B cell (primary cell): ENCODE data around the gene CKS2. TPM values are rescaled to one million over a fixed set of nuclear protein-coding genes. Genes with fewer than 3 reads are reported as not detected.

Source experiments
- ATAC-seq: fragments of 200-7000 bp; cut with Tn5 transposase; one replicate; pipeline ENCODE4 v1.10.0; 2021; ENCODE audit warnings: low read depth, mild to moderate bottlenecking, moderate number of reproducible peaks, moderate library complexity
- CTCF ChIA-PET: fragments of 350-600 bp; sonication (Branson Sonifier 250); formaldehyde crosslinking; loops from one replicate; lab custom pipeline; 2021; ENCODE audit warnings: antibody characterized with exemption, inconsistent platforms; lab: Charles Lee
- POLR2A ChIA-PET: fragments of 350-600 bp; sonication (Branson Sonifier 250); formaldehyde crosslinking; loops from one replicate; lab custom pipeline; 2021; ENCODE audit warnings: antibody characterized with exemption; lab: Charles Lee
- DNase-seq: peaks from one replicate; pipeline ENCODE4 v3.0.0; 2013
- H2AFZ ChIP-seq: 2 replicates; pipeline ENCODE4 v1.6.1; 2012; ENCODE audit warnings: mild to moderate bottlenecking, low read depth, low read length; ENCODE audit not compliant: insufficient read depth, poor library complexity, severe bottlenecking
- H3K27ac ChIP-seq, 2 donors: 1 replicate in 1 of 2; 2 replicates in 1 of 2; pipeline ENCODE4 v1.5.1; 2012 to 2013; ENCODE audit warnings: low read length in 2 of 2, mild to moderate bottlenecking in 2 of 2, moderate library complexity in 1 of 2
- H3K27me3 ChIP-seq, 4 experiments: fragments of 200-600 bp in 1 of 4; sonication (generic) in 1 of 4; replicated peaks in 1 of 4; 1 replicate in 2 of 4; 2 replicates in 2 of 4; pipeline versions ENCODE4 v1.6.1 to v1.7.0; 2013 to 2016; ENCODE audit warnings: low read length in 3 of 4, mild to moderate bottlenecking in 2 of 4, mixed read lengths in 1 of 4, moderate library complexity in 1 of 4; ENCODE audit not compliant: insufficient read depth in 4 of 4, control insufficient read depth in 3 of 4; ENCODE audit errors: control extremely low read depth in 1 of 4
- H3K36me3 ChIP-seq, 2 experiments: replicated peaks in 1 of 2; 1 replicate in 1 of 2; 2 replicates in 1 of 2; pipeline versions ENCODE4 v1.6.1 to v1.7.1; 2013; ENCODE audit warnings: low read length in 1 of 2; ENCODE audit not compliant: insufficient read depth in 2 of 2, control insufficient read depth in 1 of 2; ENCODE audit errors: control extremely low read depth in 1 of 2, extremely low read depth in 1 of 2
- H3K4me1 ChIP-seq, 2 donors: fragments of 200-600 bp in 1 of 2; sonication (generic) in 1 of 2; 1 replicate in 1 of 2; 2 replicates in 1 of 2; pipeline versions ENCODE4 v1.5.1 to v1.6.1; 2013 to 2017; ENCODE audit warnings: low read length in 2 of 2; ENCODE audit not compliant: control insufficient read depth in 2 of 2, insufficient read depth in 2 of 2
- H3K4me2 ChIP-seq: replicated peaks from 2 replicates; pipeline ENCODE3; 2012; ENCODE audit warnings: mild to moderate bottlenecking, low read depth, low read length; ENCODE audit not compliant: poor library complexity, severe bottlenecking
- H3K4me3 ChIP-seq, 5 experiments: fragments of 200-600 bp in 1 of 5; sonication (generic) in 1 of 5; 1 replicate in 3 of 5; 2 replicates in 2 of 5; pipeline versions ENCODE4 v1.5.1 to v1.7.0; 2011 to 2016; ENCODE audit warnings: low read length in 4 of 5, mild to moderate bottlenecking in 4 of 5, low read depth in 2 of 5, control low read depth in 1 of 5, moderate library complexity in 1 of 5; ENCODE audit not compliant: insufficient read depth in 1 of 5; ENCODE audit errors: control extremely low read depth in 1 of 5, extremely low read depth in 1 of 5
- H3K79me2 ChIP-seq: fragments of 200-600 bp; sonication (generic); one replicate; pipeline ENCODE4 v1.6.0; 2016; ENCODE audit warnings: low read length; ENCODE audit not compliant: control insufficient read depth, insufficient read depth
- H3K9ac ChIP-seq: fragments of 200-600 bp; sonication (generic); 2 replicates; pipeline ENCODE4 v1.6.1; 2017; ENCODE audit warnings: mild to moderate bottlenecking, low read length, moderate library complexity
- H3K9me3 ChIP-seq, 3 donors: one replicate each; pipeline versions ENCODE4 v1.6.1 to v1.7.1; 2013; ENCODE audit warnings: low read length in 2 of 3; ENCODE audit not compliant: control insufficient read depth in 2 of 3, insufficient read depth in 1 of 3; ENCODE audit errors: control extremely low read depth in 1 of 3
- H4K20me1 ChIP-seq: 2 replicates; pipeline ENCODE4 v1.6.0; 2012; ENCODE audit warnings: mild to moderate bottlenecking, low read length; ENCODE audit not compliant: insufficient read depth, control insufficient read depth, poor library complexity, severe bottlenecking
- H3K27ac Mint-ChIP-seq: one replicate; pipeline ENCODE4 v1.8.0; 2021; ENCODE audit warnings: mixed read lengths
- H3K27me3 Mint-ChIP-seq: one replicate; pipeline ENCODE4 v1.8.0; 2021; ENCODE audit warnings: mixed read lengths
- H3K4me1 Mint-ChIP-seq: one replicate; pipeline ENCODE4 v1.8.0; 2021; ENCODE audit warnings: mixed read lengths
- H3K4me3 Mint-ChIP-seq: one replicate; pipeline ENCODE4 v1.8.0; 2021; ENCODE audit warnings: mixed read lengths
- H3K9me3 Mint-ChIP-seq: one replicate; pipeline ENCODE4 v1.8.0; 2022; ENCODE audit warnings: mixed read lengths; ENCODE audit not compliant: insufficient read depth
- CTCF ChIP-seq: fragments of 200-600 bp; IDR thresholded peaks from one replicate; pipeline ENCODE4 v1.8.0; 2022; ENCODE audit warnings: antibody characterized with exemption, mild to moderate bottlenecking
- EZH2 ChIP-seq: IDR thresholded peaks from 2 replicates; pipeline ENCODE4 v1.6.1; 2012; ENCODE audit warnings: borderline replicate concordance, low read depth, mild to moderate bottlenecking, moderate library complexity, low read length; ENCODE audit not compliant: insufficient read depth, poor library complexity, severe bottlenecking
- WGBS: methylation state at CpG from one replicate; pipeline ENCODE4 v1.1.5; 2013; ENCODE audit warnings: missing lambda C conversion rate; ENCODE audit not compliant: insufficient coverage; 5-methylcytosine and 5-hydroxymethylcytosine counted together
- intact Hi-C: fragments of 100-400 bp; cut with micrococcal nuclease; formaldehyde crosslinking; loops from one replicate; pipeline ENCODE4 v1.10.0; 2022
- polyA plus RNA-seq: library from polyadenylated mRNA; depleted of rRNA; stranded (reverse); fragments of >200 nt; gene quantifications from 2 replicates; pipeline ENCODE4 v1.2.3, GENCODE V29; 2012
- total RNA-seq, 2 donors: library from RNA; stranded (reverse); fragments of 120-200 nt in 1 of 2; gene quantifications; 1 replicate in 1 of 2; 2 replicates in 1 of 2; pipeline versions ENCODE4 v1.2.3 to v1.2.4, GENCODE V29; 2013 to 2022

Gene CKS2
- total and polyA plus RNA-seq, 2 donors (not counting 1 experiment from before 2014, with no cell fraction given) = 11.5 to 64.4 TPM

DNA sequence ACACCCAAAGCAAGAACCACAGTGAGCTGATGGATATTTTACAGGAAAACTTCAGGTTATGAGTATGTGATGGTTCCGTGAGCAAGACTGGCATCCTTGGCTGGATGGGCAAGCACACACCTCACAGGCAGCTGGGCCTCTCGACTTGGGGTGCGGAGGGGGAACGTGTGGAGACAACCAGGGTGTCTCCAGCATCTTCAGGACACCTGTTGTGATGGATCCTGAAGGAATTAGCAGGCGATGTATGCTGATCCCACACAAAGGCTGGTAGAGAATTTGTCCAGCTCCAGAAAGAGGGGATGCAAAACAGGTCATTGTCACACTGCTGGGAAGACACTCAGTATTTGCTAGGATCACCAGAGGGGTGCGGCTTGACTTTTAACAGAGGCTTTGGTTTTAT lies 50.0 kb downstream of the CKS2 start:
- DNase-seq (no peak), ATAC-seq (no peak)
- TF ChIP-seq EZH2 = no peak
- TF ChIP-seq CTCF = no peak
- Histone ChIP-seq H4K20me1 (peaks cover 7% of the 10 kb centered on the region), H3K27me3 (no peaks in the 10 kb centered on the region), H3K36me3 (peaks cover 4 to 70% of the 10 kb centered on the region in 2 experiments), H2AFZ (no peak overlapping the region), H3K9ac (no peak overlapping the region), H3K4me2 (no peak overlapping the region), H3K27ac (no peak overlapping the region), H3K4me3 (no peak overlapping the region), H3K4me1 (no peaks in the 10 kb centered on the region), H3K9me3 (no peaks in the 10 kb centered on the region), H3K79me2 (no peaks in the 10 kb centered on the region)
- CTCF ChIA-PET = interaction anchor here (3.1 kb wide), 1 partner anchor 188 kb away, joined by 13 read pairs; no protein-coding TSS in a partner anchor
- Mint-ChIP-seq H3K27me3 (no peaks in the 10 kb centered on the region), H3K4me1 (no peaks in the 10 kb centered on the region), H3K9me3 (no peaks in the 10 kb centered on the region), H3K4me3 (no peak overlapping the region), H3K27ac (no peak overlapping the region)
- POLR2A ChIA-PET = no interaction called here
- 100% methylated on average over 6 of the region's 6 CpGs for WGBS
- intact Hi-C loops = no loop called here

DNA sequence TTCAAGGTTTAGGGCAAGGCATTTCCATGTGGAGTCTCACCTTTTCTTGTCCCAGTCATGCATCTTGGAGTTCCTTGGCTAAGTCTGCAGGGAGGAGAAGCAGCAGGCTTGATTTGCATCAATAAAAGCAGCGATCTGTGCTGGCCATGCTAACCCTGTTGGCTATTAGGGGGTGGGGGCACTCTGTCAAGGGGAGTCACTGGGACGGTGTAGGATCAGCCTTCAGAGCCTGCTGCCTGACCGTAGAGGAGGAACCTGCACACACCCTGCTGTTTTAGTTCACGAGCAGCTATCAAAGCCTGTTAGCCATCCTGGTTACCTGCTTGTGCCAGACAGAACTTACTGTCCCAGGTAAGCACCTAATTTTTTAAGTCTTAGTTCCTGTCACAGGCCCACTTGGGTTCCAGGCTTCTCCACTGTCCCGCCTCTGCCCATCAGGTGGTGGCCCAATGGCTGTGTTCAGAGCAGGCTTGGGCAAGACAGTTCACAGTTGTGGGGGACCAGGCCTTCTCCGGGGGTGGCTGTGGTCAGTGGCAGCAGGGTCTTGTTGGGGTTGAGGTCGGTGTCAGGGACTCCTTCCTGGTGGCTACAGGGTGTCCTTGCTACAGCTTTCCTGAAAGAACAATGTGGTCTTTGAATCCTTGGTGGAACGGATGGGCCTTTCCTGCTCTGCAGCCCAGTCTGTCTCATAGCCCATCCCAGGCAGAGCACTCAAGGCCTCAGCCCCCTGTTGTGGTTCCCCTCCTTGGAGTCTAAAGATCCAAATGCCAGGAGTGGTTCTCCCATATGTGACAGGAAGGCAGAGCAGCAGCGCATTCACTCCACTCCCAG lies 51.0 kb downstream of the CKS2 start:
- no peak overlapping the region for H2AFZ ChIP-seq
- no peaks in the 10 kb centered on the region for H3K79me2 ChIP-seq
- no peak overlapping the region for H3K4me3 ChIP-seq
- TF ChIP-seq EZH2 = no peak
- no peak for TF ChIP-seq CTCF
- Mint-ChIP-seq H3K4me3 (no peak overlapping the region), H3K27ac (peak overlapping the region; percentile 26), H3K4me1 (no peaks in the 10 kb centered on the region), H3K9me3 (no peaks in the 10 kb centered on the region), H3K27me3 (no peaks in the 10 kb centered on the region)
- ATAC-seq (no peak), DNase-seq (no peak)
- peaks cover 4 to 61% of the 10 kb centered on the region in 2 experiments for H3K36me3 ChIP-seq
- 93% methylated on average over 9 of the region's 9 CpGs for WGBS
- no peak overlapping the region for H3K9ac ChIP-seq
- H3K9me3 ChIP-seq = no peaks in the 10 kb centered on the region
- H4K20me1 ChIP-seq = no peaks in the 10 kb centered on the region
- H3K4me2 ChIP-seq = no peak overlapping the region
- no peak overlapping the region for H3K27ac ChIP-seq
- ChIA-PET POLR2A (no interaction called here), CTCF (interaction anchor here (3.1 kb wide), 1 partner anchor 187 kb away, joined by 13 read pairs; no protein-coding TSS in a partner anchor)
- no peaks in the 10 kb centered on the region for H3K27me3 ChIP-seq
- intact Hi-C loops = no loop called here
- H3K4me1 ChIP-seq = no peaks in the 10 kb centered on the region
